HG03064 (cell line): ENCODE measurements around the gene CHAT.

Experiments
- ATAC-seq: cut with Tn5 transposase; IDR thresholded peaks from one replicate; pipeline ENCODE4 v1.9.1; 2021; ENCODE audit warnings: low read depth; ENCODE audit not compliant: unreplicated experiment

CHAT gene

GRCh38 chr10:49651039-49651835, 37.4 kb downstream of the CHAT start:
- ATAC-seq: no peak

GRCh38 chr10:49651917-49652316, 38.1 kb downstream of the CHAT start:
- ATAC-seq: no peak

- ATAC-seq: no peak
Measured at GRCh38 chr10:49652421-49653272, 38.8 kb downstream of the CHAT start.

GRCh38 chr10:49653273-49653929, 39.6 kb downstream of the CHAT start:
- no peak for ATAC-seq

- ATAC-seq: no peak
Measured at GRCh38 chr10:49654036-49654693, 40.3 kb downstream of the CHAT start.

GRCh38 chr10:49655099-49655498, 41.3 kb downstream of the CHAT start:
- ATAC-seq: no peak

GRCh38 chr10:49656845-49657493, 43.1 kb downstream of the CHAT start:
- ATAC-seq: no peak

- no peak for ATAC-seq
Measured at GRCh38 chr10:49657606-49658005, 43.8 kb downstream of the CHAT start.

- no peak for ATAC-seq
Measured at GRCh38 chr10:49661140-49661856, 47.5 kb downstream of the CHAT start.

- no peak for ATAC-seq
Measured at GRCh38 chr10:49662169-49662830, 48.5 kb downstream of the CHAT start.

GRCh38 chr10:49663596-49663995, 49.8 kb downstream of the CHAT start:
- ATAC-seq: no peak

GRCh38 chr10:49664006-49664841, 50.4 kb downstream of the CHAT start:
- ATAC-seq: no peak

GRCh38 chr10:49664842-49665355, 51.1 kb downstream of the CHAT start:
- ATAC-seq: no peak

GRCh38 chr10:49666054-49666615, 52.3 kb downstream of the CHAT start:
- ATAC-seq: no peak

- ATAC-seq: no peak
Measured at GRCh38 chr10:49666685-49667084, 52.8 kb downstream of the CHAT start.

- no peak for ATAC-seq
Measured at GRCh38 chr10:49667991-49668390, 54.2 kb downstream of the CHAT start.

GRCh38 chr10:49668684-49669083, 54.8 kb downstream of the CHAT start:
- ATAC-seq: no peak
